LNCaP clone FGC (cell line): ENCODE data around the gene ZC3H13.

Source experiments
- DNase-seq: peaks from one replicate; pipeline ENCODE4 v3.0.0-alpha.2; 2011; ENCODE audit warnings: low read depth
- H3K4me3 ChIP-seq: 2 replicates; pipeline ENCODE4 v1.5.1; 2011; ENCODE audit warnings: mild to moderate bottlenecking, low read depth, low read length, control low read depth
- CTCF ChIP-seq: IDR thresholded peaks from 2 replicates; pipeline ENCODE4 v1.5.1; 2012; ENCODE audit warnings: mild to moderate bottlenecking; ENCODE audit not compliant: control insufficient read depth, insufficient read depth; ENCODE audit errors: extremely low read depth

Gene ZC3H13

GRCh38 chr13:46050771-46051170 is 1.8 kb downstream of the ZC3H13 start:
- TF ChIP-seq CTCF: no peak
- DNase-seq: no peak
- peak overlapping the region; percentile 91; the same call in 1 of the 2 replicates for H3K4me3 ChIP-seq

GRCh38 chr13:46045424-46045823 is 7.1 kb downstream of the ZC3H13 start:
- H3K4me3 ChIP-seq: no peak overlapping the region
- no peak for DNase-seq
- TF ChIP-seq CTCF: no peak

GRCh38 chr13:46043647-46044046 is 8.9 kb downstream of the ZC3H13 start:
- no peak overlapping the region for H3K4me3 ChIP-seq
- no peak for TF ChIP-seq CTCF
- DNase-seq: no peak

- no peak for TF ChIP-seq CTCF
- no peak for DNase-seq
- H3K4me3 ChIP-seq: no peak overlapping the region
Observed at GRCh38 chr13:46041419-46041839, 11.1 kb downstream of the ZC3H13 start.

GRCh38 chr13:46040763-46041162 is 11.8 kb downstream of the ZC3H13 start:
- H3K4me3 ChIP-seq: no peak overlapping the region
- TF ChIP-seq CTCF: no peak
- DNase-seq: no peak

GRCh38 chr13:46039411-46040182 is 12.9 kb downstream of the ZC3H13 start:
- no peak for DNase-seq
- TF ChIP-seq CTCF: no peak
- H3K4me3 ChIP-seq: no peak overlapping the region

- no peak for TF ChIP-seq CTCF
- no peak overlapping the region for H3K4me3 ChIP-seq
Observed at GRCh38 chr13:46038296-46038695, 14.2 kb downstream of the ZC3H13 start.

More at GRCh38 chr13:46038296-46038695, 14.2 kb downstream of the ZC3H13 start:
- no peak for DNase-seq
